H1 (cell line): ENCODE data around the gene NOTCH4. TPM values are rescaled to one million over a fixed set of nuclear protein-coding genes. Genes with fewer than 3 reads are reported as not detected.
A peak's percentile ranks its signal among the peaks of the same experiment; 100 is the strongest.

ENCODE experiments used
- BACH1 ChIP-seq: IDR thresholded peaks from 2 replicates; pipeline ENCODE4 v1.6.1; 2012; ENCODE audit warnings: low read length, improper control_type of control experiment
- BCL11A ChIP-seq, 2 experiments: IDR thresholded peaks; one replicate each; pipeline ENCODE4 v1.6.1; 2011; ENCODE audit warnings: low read depth in 2 of 2, low read length in 2 of 2, mild to moderate bottlenecking in 2 of 2
- BRCA1 ChIP-seq: IDR thresholded peaks from 2 replicates; pipeline ENCODE4 v1.6.1; 2012; ENCODE audit warnings: low read depth, low read length, improper control_type of control experiment
- CTCF ChIP-seq, 3 experiments: IDR thresholded peaks; 1 replicate in 2 of 3; 2 replicates in 1 of 3; pipeline versions ENCODE4 v1.5.1 to v1.6.1; 2011; ENCODE audit warnings: low read length in 3 of 3, mild to moderate bottlenecking in 3 of 3, inconsistent platforms in 2 of 3, low read depth in 1 of 3, moderate library complexity in 1 of 3; ENCODE audit not compliant: insufficient read depth in 1 of 3; ENCODE audit errors: control extremely low read depth in 1 of 3
- E2F6 ChIP-seq: IDR thresholded peaks from 2 replicates; pipeline ENCODE4 v1.6.1; 2012; ENCODE audit warnings: inconsistent platforms
- EZH2 ChIP-seq: fragments of 200-600 bp; sonication (generic); IDR thresholded peaks from 2 replicates; pipeline ENCODE4 v1.7.1; 2012; ENCODE audit warnings: low read depth, mild to moderate bottlenecking, moderate library complexity, low read length, inconsistent platforms; ENCODE audit not compliant: severe bottlenecking
- FOSL1 ChIP-seq: IDR thresholded peaks from 2 replicates; pipeline ENCODE4 v1.6.1; 2011; ENCODE audit warnings: mild to moderate bottlenecking, low read depth, low read length, moderate library complexity; ENCODE audit not compliant: insufficient read depth
- HDAC2 ChIP-seq, 2 experiments: fragments of 300-600 bp in 1 of 2; sonication (generic) in 1 of 2; IDR thresholded peaks; 2 replicates each; pipeline ENCODE4 v1.6.1; 2011 to 2012; ENCODE audit warnings: low read depth in 2 of 2, low read length in 2 of 2, mild to moderate bottlenecking in 2 of 2, moderate library complexity in 2 of 2, borderline replicate concordance in 1 of 2, inconsistent platforms in 1 of 2
- HDAC6 ChIP-seq: IDR thresholded peaks from one replicate; pipeline ENCODE4 v1.7.1; 2012; ENCODE audit warnings: low read depth, mild to moderate bottlenecking, inconsistent platforms, low read length, moderate library complexity
- KDM1A ChIP-seq: fragments of 200-600, 300-600 bp; sonication (generic); IDR thresholded peaks from 2 replicates; pipeline ENCODE4 v1.7.1; 2016; ENCODE audit warnings: mild to moderate bottlenecking, low read length, borderline replicate concordance
- KDM5A ChIP-seq: fragments of 200-600 bp; IDR thresholded peaks from 2 replicates; pipeline ENCODE4 v1.7.1; 2012; ENCODE audit warnings: mild to moderate bottlenecking, low read length, inconsistent platforms, mixed read lengths
- POLR2AphosphoS5 ChIP-seq: IDR thresholded peaks from 2 replicates; pipeline ENCODE4 v1.6.1; 2011; ENCODE audit warnings: low read depth, low read length
- POU5F1 ChIP-seq: IDR thresholded peaks from 2 replicates; pipeline ENCODE4 v1.6.1; 2011; ENCODE audit warnings: low read depth, mild to moderate bottlenecking, low read length, moderate library complexity
- RFX5 ChIP-seq: IDR thresholded peaks from 2 replicates; pipeline ENCODE4 v1.6.1; 2011; ENCODE audit warnings: low read depth, low read length, improper control_type of control experiment, borderline replicate concordance
- RXRA ChIP-seq: IDR thresholded peaks from 2 replicates; pipeline ENCODE4 v1.6.1; 2011; ENCODE audit warnings: low read depth, mild to moderate bottlenecking, low read length, moderate library complexity; ENCODE audit not compliant: insufficient read depth
- SP1 ChIP-seq: IDR thresholded peaks from 2 replicates; pipeline ENCODE4 v1.6.1; 2011; ENCODE audit warnings: low read depth, low read length
- SRF ChIP-seq: IDR thresholded peaks from 2 replicates; pipeline ENCODE4 v1.6.1; 2011; ENCODE audit warnings: mild to moderate bottlenecking, low read depth, low read length, moderate library complexity
- USF2 ChIP-seq: IDR thresholded peaks from 2 replicates; pipeline ENCODE4 v1.6.1; 2011; ENCODE audit warnings: low read length, improper control_type of control experiment
- polyA plus RNA-seq, 7 experiments: library from polyadenylated mRNA; depleted of rRNA in 3 of 7; stranded (reverse) in 5 of 7; unstranded in 2 of 7; fragments of >200 nt in 5 of 7; fragments of 200-250 nt in 2 of 7; gene quantifications; 1 replicate in 5 of 7; 2 replicates in 1 of 7; 4 replicates in 1 of 7; pipeline versions ENCODE4 v1.2.1 to v1.2.3, GENCODE V29; 2011 to 2013; ENCODE audit warnings: missing spikeins in 2 of 7, mixed read lengths in 2 of 7
- total RNA-seq: library from RNA; stranded (reverse); fragmentation: NEBNext Ultra II Directional; extraction: Animal tissue kit (Norgen Biotek cat#: 25700); gene quantifications from 2 replicates; pipeline ENCODE4 v1.2.1, GENCODE V29; 2021

NOTCH4 gene
- total and polyA plus RNA-seq, 2 of the 8 experiments (the other 6 are each of a cell fraction or from before 2014, with no cell fraction given): 1.9 to 2.8 TPM

- peak; percentile 67 for TF ChIP-seq E2F6
- TF ChIP-seq KDM5A: no peak
- TF ChIP-seq HDAC6: no peak
- no peak for TF ChIP-seq EZH2
- TF ChIP-seq USF2: no peak
- TF ChIP-seq BACH1: no peak
- 0 out of 2 replicates have a peak, but pooled peaks have one; percentile 27 for TF ChIP-seq FOSL1
- TF ChIP-seq HDAC2 (IDR thresholded peaks at IDR 0.05; ENCODE audit: borderline replicate concordance in 1 of 2, low read depth in 2 of 2, low read length in 2 of 2): no peak
- peak; percentile 63 to 82 (median 75) for TF ChIP-seq CTCF (IDR thresholded peaks at IDR 0.05; ENCODE audit: control extremely low read depth in 1 of 3, insufficient read depth in 1 of 3, low read depth in 1 of 3, low read length in 3 of 3)
- no peak for TF ChIP-seq RXRA
- TF ChIP-seq POU5F1: no peak
- TF ChIP-seq POLR2AphosphoS5: no peak; the same call in 1 of the 2 replicates
- TF ChIP-seq RFX5: no peak
- TF ChIP-seq KDM1A: no peak
- TF ChIP-seq SRF: no peak
- TF ChIP-seq BRCA1: no peak
- TF ChIP-seq SP1: 0 out of 2 replicates have a peak, but pooled peaks have one; percentile 40
- TF ChIP-seq BCL11A (IDR thresholded peaks at IDR 0.05; ENCODE audit: low read depth in 2 of 2, low read length in 2 of 2): no peak
These were observed 31.6 kb upstream of the NOTCH4 start (continued) for GRCh38 chr6:32255199-32256153.
